K562 (cell line): ENCODE results near the gene MYO18B. TPM values are rescaled to one million over a fixed set of nuclear protein-coding genes. Genes with fewer than 3 reads are reported as not detected.

Experiments used
- ATAC-seq: fragments of 200-7000 bp; cut with Tn5 transposase; 3 replicates; pipeline ENCODE4 v1.9.1; 2020; ENCODE audit warnings: moderate library complexity
- BruUV-seq: library from RNA; stranded (reverse); fragments of 400-500 nt; replicated peaks from 2 replicates; lab custom pipeline; 2021; lab: Mats Ljungman, UMichigan
- CTCF ChIA-PET: fragments of 300-600 bp; formaldehyde crosslinking; extraction: SDS; loops from one replicate; lab custom pipeline; 2021; ENCODE audit warnings: low intra/inter-chr PET ratio; lab: Yijun Ruan, JAX
- POLR2A ChIA-PET: fragments of 300-600, 350-650 bp; sonication (Branson Sonifier 250); formaldehyde crosslinking; extraction: SDS; loops from one replicate; lab custom pipeline; 2021; ENCODE audit warnings: antibody characterized with exemption, inconsistent platforms; lab: Yijun Ruan, JAX
- DNase-seq, 4 experiments: peaks; one replicate each; pipeline versions ENCODE4 v3.0.0 to v3.0.0-alpha.2; 2011 to 2018; ENCODE audit warnings: low spot score in 3 of 4, mixed read lengths in 3 of 4; ENCODE audit errors: extremely low read depth in 1 of 4
- FAIRE-seq: peaks from 2 replicates; lab custom pipeline; 2011; peaks lifted over from hg19 to GRCh38; lab: Jason Lieb, UNC
- H2AFZ ChIP-seq: 2 replicates; pipeline ENCODE4 v1.6.0; 2011; ENCODE audit warnings: low read depth, low read length, control low read depth, inconsistent platforms
- H3K27ac ChIP-seq: fragments of 200-600 bp; 3 replicates; pipeline ENCODE4 v1.8.0; 2011; ENCODE audit warnings: low read depth, mild to moderate bottlenecking, control low read depth, inconsistent platforms, low read length, moderate library complexity, mixed read lengths; ENCODE audit errors: extremely low read depth
- H3K27me3 ChIP-seq, 2 experiments: fragments of 300-600 bp in 1 of 2; 2 replicates in 1 of 2; 3 replicates in 1 of 2; pipeline versions ENCODE4 v1.6.0 to v1.8.0; 2011; ENCODE audit warnings: inconsistent platforms in 2 of 2, low read length in 2 of 2, mild to moderate bottlenecking in 1 of 2, mixed read lengths in 1 of 2, moderate library complexity in 1 of 2; ENCODE audit not compliant: control insufficient read depth in 2 of 2, insufficient read depth in 2 of 2
- H3K36me3 ChIP-seq: fragments of 300-600 bp; 3 replicates; pipeline ENCODE4 v1.8.0; 2011; ENCODE audit warnings: mild to moderate bottlenecking, low read length, inconsistent platforms; ENCODE audit not compliant: control insufficient read depth, insufficient read depth
- H3K4me1 ChIP-seq, 2 experiments: fragments of 200-600 bp in 1 of 2; replicated peaks in 1 of 2; 2 replicates in 1 of 2; 3 replicates in 1 of 2; pipeline versions ENCODE4 v1.5.1 to v1.8.0; 2011; ENCODE audit warnings: inconsistent platforms in 2 of 2, low read length in 2 of 2, mild to moderate bottlenecking in 1 of 2, mixed read lengths in 1 of 2, moderate library complexity in 1 of 2; ENCODE audit not compliant: control insufficient read depth in 2 of 2, insufficient read depth in 2 of 2
- H3K4me2 ChIP-seq: 2 replicates; pipeline ENCODE4 v1.6.1; 2011; ENCODE audit warnings: low read length, control low read depth, inconsistent platforms, mixed read lengths; ENCODE audit not compliant: insufficient read depth
- H3K4me3 ChIP-seq: fragments of 200-600 bp; sonication (generic), shearing (Covaris generic); 2 replicates; pipeline ENCODE4 v1.5.1; 2016; ENCODE audit warnings: control low read depth, inconsistent platforms
- H3K79me2 ChIP-seq: fragments of 200-600 bp; 3 replicates; pipeline ENCODE4 v1.8.0; 2011; ENCODE audit warnings: low read length, inconsistent platforms; ENCODE audit not compliant: control insufficient read depth, insufficient read depth
- H3K9ac ChIP-seq, 2 experiments: 2 replicates each; pipeline versions ENCODE4 v1.6.0 to v1.6.1; 2011; ENCODE audit warnings: low read depth in 2 of 2, low read length in 2 of 2, control low read depth in 1 of 2, inconsistent platforms in 1 of 2, mild to moderate bottlenecking in 1 of 2, mixed read lengths in 1 of 2; ENCODE audit not compliant: insufficient read depth in 1 of 2
- H3K9me1 ChIP-seq: one replicate; pipeline ENCODE4 v1.6.0; 2011; ENCODE audit warnings: inconsistent platforms, mild to moderate bottlenecking, low read length, moderate library complexity; ENCODE audit not compliant: control insufficient read depth, insufficient read depth
- H3K9me3 ChIP-seq: replicated peaks from 2 replicates; pipeline ENCODE4 v1.5.1; 2011; ENCODE audit warnings: low read depth, low read length, inconsistent platforms; ENCODE audit not compliant: control insufficient read depth, insufficient read depth
- H4K20me1 ChIP-seq: replicated peaks from 2 replicates; pipeline ENCODE4 v1.6.1; 2011; ENCODE audit warnings: low read length, inconsistent platforms, mixed read lengths; ENCODE audit not compliant: control insufficient read depth, insufficient read depth
- DIDO1 ChIP-seq: fragments of 450-650 bp; IDR thresholded peaks from 2 replicates; pipeline ENCODE4 v1.6.1; 2016; ENCODE audit warnings: low read depth, missing biosample characterization, missing genetic modification characterization
- HMBOX1 ChIP-seq: sonication (generic); IDR thresholded peaks from 2 replicates; pipeline ENCODE4 v1.6.1; 2016
- MLX ChIP-seq, 2 experiments: fragments of 450-650 bp in 1 of 2; sonication (generic) in 1 of 2; formaldehyde crosslinking; conservative IDR thresholded peaks; 2 replicates each; pipeline versions ENCODE4 v1.4.0 to v1.8.1; 2020 to 2022; ENCODE audit warnings: mild to moderate bottlenecking in 1 of 2, missing genetic modification reagents in 1 of 2
- MTA3 ChIP-seq: fragments of 450-650 bp; formaldehyde crosslinking; IDR thresholded peaks from 2 replicates; pipeline ENCODE4 v1.6.1; 2017; ENCODE audit warnings: mild to moderate bottlenecking, borderline replicate concordance
- PHB ChIP-seq: fragments of 250-450 bp; sonication (Bioruptor Pico); IDR thresholded peaks from 2 replicates; pipeline ENCODE4 v1.5.0; 2021
- PHF21A ChIP-seq: fragments of 450-650 bp; IDR thresholded peaks from 2 replicates; pipeline ENCODE4 v1.6.1; 2017; ENCODE audit warnings: low read depth, borderline replicate concordance
- ZFX ChIP-seq: sonication (generic); formaldehyde crosslinking; IDR thresholded peaks from 2 replicates; pipeline ENCODE4 v1.8.0; 2022; ENCODE audit warnings: mild to moderate bottlenecking, missing genetic modification reagents, moderate library complexity
- ZNF398 ChIP-seq: fragments of 250-450 bp; sonication (Bioruptor Pico); IDR thresholded peaks from 2 replicates; pipeline ENCODE4 v1.8.0; 2021; ENCODE audit warnings: moderate library complexity, mild to moderate bottlenecking, inconsistent platforms
- WGBS: fragments of 100-300 bp; shearing (Covaris generic); methylation state at CpG from one replicate; pipeline ENCODE4 v1.1.6; 2016; ENCODE audit warnings: low coverage, mixed read lengths; ENCODE audit not compliant: insufficient coverage; ENCODE audit errors: missing lambda C conversion rate; 5-methylcytosine and 5-hydroxymethylcytosine counted together
- in situ Hi-C: fragments of 300-500 bp; cut with MboI; formaldehyde crosslinking; loops from 4 replicates; pipeline ENCODE4 v1.15.0; 2018; ENCODE audit warnings: inconsistent platforms, mixed read lengths
- intact Hi-C: fragments of 100-400 bp; cut with micrococcal nuclease; formaldehyde crosslinking; loops from 2 replicates; pipeline ENCODE4 v1.14.2; 2022
- polyA plus RNA-seq, 8 experiments: library from polyadenylated mRNA; depleted of rRNA in 4 of 8; stranded (reverse) in 5 of 8; unstranded in 3 of 8; fragments of >200 nt; fragmentation: Nextera tagmentation in 2 of 8; fragmentation: Illumina TruSeq in 1 of 8; extraction: Ambion mirVana in 2 of 8; extraction: Trizol in 1 of 8; gene quantifications; 2 replicates each; pipeline versions ENCODE4 v1.2.1 to v1.2.3, GENCODE V29; 2011 to 2014; ENCODE audit warnings: inconsistent platforms in 1 of 8, missing spikeins in 1 of 8
- total RNA-seq, 7 experiments: library from RNA; depleted of rRNA in 6 of 7; stranded (reverse); fragments of >200 nt in 6 of 7; fragmentation: Illumina TruSeq in 2 of 7; extraction: Trizol in 2 of 7; gene quantifications; 2 replicates each; pipeline versions ENCODE4 v1.2.1 to v1.2.3, GENCODE V29; 2011 to 2021; ENCODE audit warnings: low replicate concordance in 1 of 7

The MYO18B gene
- total and polyA plus RNA-seq, 9 of the 15 experiments (the other 6 are each of a cell fraction or from before 2014, with no cell fraction given): 0.06 to 7.0 (median 4.3) TPM

GRCh38 chr22:25908212-25908611, 166.2 kb downstream of the MYO18B start (continued):
- TF ChIP-seq HMBOX1 (no peak), MTA3 (no peak), PHB (CRISPR knock-in tag) (no peak), ZNF398 (CRISPR knock-in tag) (no peak), ZFX (CRISPR knock-in tag) (no peak)

GRCh38 chr22:25908755-25909154, 166.8 kb downstream of the MYO18B start:
- no peak for FAIRE-seq
- WGBS: 77% methylated on average over 2 of the region's 2 CpGs
- in situ Hi-C loops: no loop called here

More at GRCh38 chr22:25908755-25909154, 166.8 kb downstream of the MYO18B start:
- TF ChIP-seq DIDO1 (no peak), PHF21A (no peak), MLX (CRISPR knock-in tag; conservative IDR thresholded peaks at IDR 0.05) (no peak), PHB (CRISPR knock-in tag) (no peak)
- TF ChIP-seq, all 486 proteins: peak for 0
- no peaks in the 10 kb centered on the region for H3K4me1 ChIP-seq
- CTCF ChIA-PET: no interaction called here
- no peaks in the 10 kb centered on the region for H3K79me2 ChIP-seq
- no peak overlapping the region for H2AFZ ChIP-seq
- no peak overlapping the region for H3K4me3 ChIP-seq
- no peak for DNase-seq
- H3K9ac ChIP-seq: no peak overlapping the region
- H3K27ac ChIP-seq: no peak overlapping the region
- H3K36me3 ChIP-seq: peaks cover 11% of the 10 kb centered on the region; the same call in 2 of the 3 replicates
- no peaks in the 10 kb centered on the region for H3K9me1 ChIP-seq
- no peaks in the 10 kb centered on the region for H3K9me3 ChIP-seq
- no peaks in the 10 kb centered on the region for H4K20me1 ChIP-seq
- H3K4me2 ChIP-seq: no peak overlapping the region
- intact Hi-C loops: no loop called here
- no peaks in the 10 kb centered on the region for H3K27me3 ChIP-seq
- no TSS peak for BruUV-seq
- ATAC-seq: no peak
- POLR2A ChIA-PET: interaction anchor here (0.5 kb wide), 1 partner anchor 365 kb away, joined by 3 read pairs; no protein-coding TSS in a partner anchor
